Neuronal stem cell (in vitro differentiated cells): ENCODE results near the gene ERVMER34-1.

Experiments used
- DNase-seq: peaks from one replicate; pipeline ENCODE4 v3.0.0-alpha.2; 2013; ENCODE audit warnings: low spot score
- H2AFZ ChIP-seq: one replicate; pipeline ENCODE4 v1.6.1; 2013; ENCODE audit warnings: mild to moderate bottlenecking, low read length, inconsistent platforms
- H2AK5ac ChIP-seq: 2 replicates; pipeline ENCODE4 v1.6.1; 2013; ENCODE audit warnings: low read depth, mild to moderate bottlenecking, inconsistent platforms, low read length, moderate library complexity, mixed read lengths
- H2BK120ac ChIP-seq: 2 replicates; pipeline ENCODE4 v1.6.1; 2013; ENCODE audit warnings: low read depth, mild to moderate bottlenecking, inconsistent platforms, low read length, moderate library complexity, mixed read lengths
- H2BK12ac ChIP-seq: one replicate; pipeline ENCODE4 v1.6.1; 2013; ENCODE audit warnings: low read length, inconsistent platforms
- H2BK15ac ChIP-seq: 2 replicates; pipeline ENCODE4 v1.6.1; 2013; ENCODE audit warnings: mild to moderate bottlenecking, low read length, inconsistent platforms, mixed read lengths
- H2BK5ac ChIP-seq: one replicate; pipeline ENCODE4 v1.6.1; 2013; ENCODE audit warnings: inconsistent platforms, mild to moderate bottlenecking, low read length, moderate library complexity
- H3K14ac ChIP-seq: one replicate; pipeline ENCODE4 v1.6.1; 2013; ENCODE audit warnings: low read length, inconsistent platforms
- H3K18ac ChIP-seq: 2 replicates; pipeline ENCODE4 v1.6.1; 2013; ENCODE audit warnings: low read length, inconsistent platforms
- H3K23ac ChIP-seq: 2 replicates; pipeline ENCODE4 v1.6.1; 2013; ENCODE audit warnings: low read depth, mild to moderate bottlenecking, mixed read lengths, low read length, inconsistent platforms; ENCODE audit not compliant: poor library complexity
- H3K27ac ChIP-seq: replicated peaks from 3 replicates; pipeline ENCODE4 v1.5.1; 2013; ENCODE audit warnings: low read length, inconsistent platforms
- H3K27me3 ChIP-seq, 3 experiments: 2 replicates each; pipeline ENCODE4 v1.6.1; 2013; ENCODE audit warnings: low read length in 3 of 3, mild to moderate bottlenecking in 2 of 3, inconsistent platforms in 1 of 3, low read depth in 1 of 3, mixed read lengths in 1 of 3, moderate library complexity in 1 of 3; ENCODE audit not compliant: control insufficient read depth in 3 of 3, insufficient read depth in 3 of 3
- H3K36me3 ChIP-seq, 2 donors: replicated peaks in 1 of 2; 2 replicates each; pipeline ENCODE4 v1.6.1; 2013; ENCODE audit warnings: low read length in 2 of 2; ENCODE audit not compliant: control insufficient read depth in 2 of 2, insufficient read depth in 2 of 2
- H3K4ac ChIP-seq: 2 replicates; pipeline ENCODE4 v1.6.1; 2013; ENCODE audit warnings: inconsistent platforms, mild to moderate bottlenecking, low read length, moderate library complexity
- H3K4me1 ChIP-seq, 2 donors: 1 replicate in 1 of 2; 2 replicates in 1 of 2; pipeline ENCODE4 v1.6.1; 2013; ENCODE audit warnings: low read length in 2 of 2, low read depth in 1 of 2; ENCODE audit not compliant: control insufficient read depth in 2 of 2, insufficient read depth in 1 of 2
- H3K4me2 ChIP-seq: one replicate; pipeline ENCODE4 v1.6.1; 2013; ENCODE audit warnings: mild to moderate bottlenecking, low read length, inconsistent platforms; ENCODE audit not compliant: insufficient read depth, poor library complexity, severe bottlenecking
- H3K4me3 ChIP-seq, 2 donors: 2 replicates each; pipeline ENCODE4 v1.5.1; 2013; ENCODE audit warnings: low read length in 2 of 2, mild to moderate bottlenecking in 2 of 2, inconsistent platforms in 1 of 2, moderate library complexity in 1 of 2
- H3K79me1 ChIP-seq: one replicate; pipeline ENCODE4 v1.6.1; 2013; ENCODE audit warnings: low read depth, mild to moderate bottlenecking, inconsistent platforms, low read length, moderate library complexity
- H3K9ac ChIP-seq: one replicate; pipeline ENCODE4 v1.6.1; 2013; ENCODE audit warnings: mild to moderate bottlenecking, low read depth, low read length, inconsistent platforms; ENCODE audit not compliant: poor library complexity
- H3K9me3 ChIP-seq, 2 donors: replicated peaks in 1 of 2; 2 replicates each; pipeline versions ENCODE3 to v1.6.1; 2013; ENCODE audit warnings: low read length in 2 of 2, mild to moderate bottlenecking in 2 of 2, inconsistent platforms in 1 of 2, low read depth in 1 of 2, mixed read lengths in 1 of 2, moderate library complexity in 1 of 2; ENCODE audit not compliant: control insufficient read depth in 2 of 2, insufficient read depth in 1 of 2
- H4K8ac ChIP-seq: one replicate; pipeline ENCODE4 v1.6.1; 2013; ENCODE audit warnings: low read depth, mild to moderate bottlenecking, inconsistent platforms, low read length, moderate library complexity
- H4K91ac ChIP-seq: one replicate; pipeline ENCODE4 v1.6.1; 2013; ENCODE audit warnings: low read length, low read depth, mild to moderate bottlenecking, inconsistent platforms; ENCODE audit not compliant: poor library complexity
- WGBS, 2 donors: extraction: QIAGEN DNeasy Blood & Tissue Kit; methylation state at CpG; one replicate each; pipeline ENCODE4 v1.1.7; 2013; ENCODE audit warnings: missing lambda C conversion rate in 2 of 2, mixed read lengths in 1 of 2; ENCODE audit not compliant: insufficient read length in 2 of 2, insufficient replicate concordance in 1 of 2; ENCODE audit errors: extremely low coverage in 2 of 2; 5-methylcytosine and 5-hydroxymethylcytosine counted together

ERVMER34-1 gene

DNA sequence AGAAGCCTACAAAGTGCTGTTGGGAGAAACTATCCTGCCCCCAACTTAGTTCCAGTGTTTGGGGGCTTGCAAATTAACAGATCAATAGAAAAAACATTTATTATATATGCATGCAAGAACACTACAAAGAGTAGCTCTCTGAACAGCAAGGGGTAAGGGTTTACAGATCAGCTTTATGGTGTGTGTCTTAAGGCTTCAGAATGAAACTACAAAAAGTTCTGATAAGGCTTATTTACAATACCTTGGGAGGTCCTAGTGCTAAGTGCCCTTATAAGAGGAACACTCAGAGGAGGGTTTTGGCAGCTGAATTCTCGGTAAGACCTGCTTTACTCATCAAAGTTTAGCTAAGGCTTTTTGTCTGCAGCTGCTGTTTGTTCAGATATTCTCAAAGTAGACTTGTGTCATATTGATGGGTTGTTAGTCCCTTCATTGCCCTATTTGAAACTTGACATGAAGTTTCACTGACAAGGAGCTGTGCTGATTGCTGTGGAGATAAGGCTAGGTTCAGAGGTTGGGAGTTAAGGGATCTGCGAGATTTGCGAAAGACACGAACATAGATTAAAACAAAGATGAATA is 7.7 kb downstream of the ERVMER34-1 start:
- Histone ChIP-seq H3K9me3 (peaks cover 0 to 2% of the 10 kb centered on the region in 2 donors), H4K91ac (no peak overlapping the region), H3K4me3 (no peak overlapping the region), H2BK120ac (no peak overlapping the region), H3K4me2 (no peak overlapping the region), H3K23ac (no peak overlapping the region), H3K36me3 (no peaks in the 10 kb centered on the region), H2AFZ (no peak overlapping the region), H4K8ac (no peak overlapping the region), H3K79me1 (no peaks in the 10 kb centered on the region), H3K18ac (no peak overlapping the region), H3K14ac (no peak overlapping the region), H2BK5ac (no peak overlapping the region), H3K27me3 (no peaks in the 10 kb centered on the region), H3K27ac (no peak overlapping the region), H2BK15ac (no peak overlapping the region), H3K4ac (no peak overlapping the region), H2AK5ac (no peak overlapping the region), H3K9ac (no peak overlapping the region), H2BK12ac (no peak overlapping the region), H3K4me1 (no peaks in the 10 kb centered on the region)
- no CpG with 5 or more reads among the region's 4 CpGs for WGBS, 2 donors
- no peak for DNase-seq

- Histone ChIP-seq H2BK5ac (no peak overlapping the region), H3K23ac (no peak overlapping the region), H2BK120ac (no peak overlapping the region), H2AK5ac (no peak overlapping the region), H4K91ac (no peak overlapping the region), H2BK12ac (no peak overlapping the region), H3K4me1 (peaks cover 0 to 2% of the 10 kb centered on the region in 2 donors), H3K27ac (no peak overlapping the region), H3K9me3 (no peaks in the 10 kb centered on the region), H2AFZ (no peak overlapping the region), H3K14ac (no peak overlapping the region), H3K36me3 (no peaks in the 10 kb centered on the region), H3K4me3 (no peak overlapping the region), H3K4me2 (no peak overlapping the region), H3K9ac (no peak overlapping the region), H4K8ac (no peak overlapping the region), H3K18ac (no peak overlapping the region), H2BK15ac (no peak overlapping the region), H3K4ac (no peak overlapping the region), H3K79me1 (no peaks in the 10 kb centered on the region), H3K27me3 (no peaks in the 10 kb centered on the region)
- DNase-seq = no peak
Observed at GRCh38 chr4:52729586-52729985, 21.6 kb downstream of the ERVMER34-1 start.

DNA sequence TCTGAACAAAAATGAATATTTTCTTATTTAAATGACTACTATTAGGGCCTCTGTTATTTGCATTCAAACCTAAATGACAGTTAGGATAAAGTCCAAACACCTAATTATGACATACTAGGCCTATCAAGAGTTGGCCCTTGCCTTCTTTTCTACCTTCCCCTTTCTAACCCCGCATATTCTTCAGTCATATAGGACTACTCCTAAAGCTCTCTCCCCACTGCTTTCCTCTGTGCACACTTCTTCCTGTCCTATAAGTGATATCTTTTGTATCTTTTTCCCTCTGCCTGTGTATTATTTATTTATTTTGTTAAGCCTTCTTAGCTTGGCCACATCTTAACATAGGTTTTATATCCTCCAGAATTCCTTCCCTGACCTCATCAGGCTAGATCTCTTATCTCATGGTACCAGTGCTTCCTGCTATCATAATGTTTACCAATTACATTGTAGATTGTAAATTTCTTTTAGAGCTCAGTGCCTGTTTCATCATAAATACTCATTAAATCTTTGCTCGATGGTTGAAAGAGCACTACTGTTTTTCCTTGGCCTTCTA is 22.5 kb downstream of the ERVMER34-1 start:
- Histone ChIP-seq H2BK120ac (no peak overlapping the region), H3K4ac (no peak overlapping the region), H2AK5ac (no peak overlapping the region), H2BK12ac (no peak overlapping the region), H2BK5ac (no peak overlapping the region), H3K36me3 (no peaks in the 10 kb centered on the region), H2AFZ (no peak overlapping the region), H3K23ac (no peak overlapping the region), H3K9me3 (no peaks in the 10 kb centered on the region), H2BK15ac (no peak overlapping the region), H3K18ac (no peak overlapping the region), H3K79me1 (no peaks in the 10 kb centered on the region), H4K91ac (no peak overlapping the region), H3K14ac (no peak overlapping the region), H3K4me3 (no peak overlapping the region), H3K9ac (no peak overlapping the region), H3K4me1 (peaks cover 0 to 2% of the 10 kb centered on the region in 2 donors), H3K27ac (no peak overlapping the region), H3K4me2 (no peak overlapping the region), H3K27me3 (no peaks in the 10 kb centered on the region), H4K8ac (no peak overlapping the region)
- DNase-seq = no peak
- WGBS, 2 donors = no CpG with 5 or more reads among the region's 2 CpGs

DNA sequence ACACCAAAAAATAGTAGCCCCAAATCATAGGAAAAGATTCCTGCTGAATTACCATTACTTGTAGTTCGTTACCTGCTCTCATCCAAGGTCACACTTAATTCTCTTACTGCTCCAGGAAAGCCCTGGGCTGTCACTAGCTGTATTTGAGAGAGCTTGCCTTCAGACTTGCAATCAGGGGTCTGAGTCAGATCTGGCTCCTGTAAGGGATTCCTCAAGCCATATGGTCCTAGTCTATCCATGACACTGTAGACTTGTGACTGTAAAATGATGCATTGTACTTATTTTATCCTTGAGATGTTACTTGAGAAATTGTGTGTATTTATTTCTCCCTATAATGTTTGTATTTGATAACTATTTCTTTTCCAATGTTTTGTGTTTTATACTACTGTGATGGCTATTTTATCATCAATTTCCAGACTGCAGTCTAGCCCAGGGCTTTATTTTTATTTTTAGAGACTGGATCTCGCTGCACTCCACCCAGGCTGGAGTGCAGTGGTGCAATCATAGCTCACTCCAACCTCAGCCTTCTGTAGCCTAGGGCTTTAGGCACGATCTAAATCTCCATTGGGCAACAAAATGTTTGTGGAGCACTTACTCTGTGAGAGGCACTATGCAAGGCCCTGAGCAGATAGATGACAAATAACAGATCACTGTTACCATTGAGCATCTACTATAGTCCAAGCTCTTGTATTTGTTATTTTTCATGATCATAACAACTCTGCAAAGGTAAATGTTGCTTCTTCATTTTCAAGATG is 24.2 kb downstream of the ERVMER34-1 start:
- H3K14ac ChIP-seq = no peak overlapping the region

More for the DNA sequence above, 24.2 kb downstream of the ERVMER34-1 start:
- no peak overlapping the region for H3K4ac ChIP-seq
- no peak overlapping the region for H3K18ac ChIP-seq
- no peak overlapping the region for H3K4me2 ChIP-seq
- H2BK120ac ChIP-seq = no peak overlapping the region
- no peak overlapping the region for H4K8ac ChIP-seq
- H2BK5ac ChIP-seq = no peak overlapping the region
- no peak overlapping the region for H3K27ac ChIP-seq
- no peak overlapping the region for H4K91ac ChIP-seq
- H3K36me3 ChIP-seq = no peaks in the 10 kb centered on the region
- no peak overlapping the region for H2AFZ ChIP-seq
- no peaks in the 10 kb centered on the region for H3K27me3 ChIP-seq
- H3K4me1 ChIP-seq = peaks cover 0 to 2% of the 10 kb centered on the region in 2 donors
- no peaks in the 10 kb centered on the region for H3K9me3 ChIP-seq
- no peaks in the 10 kb centered on the region for H3K79me1 ChIP-seq
- no peak overlapping the region for H3K9ac ChIP-seq
- H2BK15ac ChIP-seq = no peak overlapping the region
- DNase-seq = no peak
- no peak overlapping the region for H2BK12ac ChIP-seq
- no peak overlapping the region for H3K4me3 ChIP-seq
- H3K23ac ChIP-seq = no peak overlapping the region
- WGBS, 2 donors = no CpG with 5 or more reads among the region's 3 CpGs
- H2AK5ac ChIP-seq = no peak overlapping the region
